ENCODE results near the gene DPP6. TPM values are rescaled to one million over a fixed set of nuclear protein-coding genes. Genes with fewer than 3 reads are reported as not detected.

Gene DPP6
- total and polyA plus RNA-seq, 2 experiments from 2014 or later: 0.20 to 0.44 TPM

- no peak for TF ChIP-seq EZH2 (IDR thresholded peaks at IDR 0.05; ENCODE audit: borderline replicate concordance)
- no peak for TF ChIP-seq CTCF (IDR thresholded peaks at IDR 0.05; ENCODE audit: poor library complexity)
- no peak for TF ChIP-seq EZH2phosphoT487 (IDR thresholded peaks at IDR 0.05; ENCODE audit: low read depth, severe bottlenecking, unreplicated experiment)
- Histone ChIP-seq H3K27me3 (no peaks in the 10 kb centered on the region), H2AFZ (no peak overlapping the region), H3K9me2 (replicated peaks; ENCODE audit: insufficient read depth) (no peaks in the 10 kb centered on the region), H3K79me2 (no peaks in the 10 kb centered on the region), H3K4me3 (no peak overlapping the region), H3K9me3 (ENCODE audit: low read depth) (no peaks in the 10 kb centered on the region), H3K4me1 (ENCODE audit: insufficient read depth) (no peaks in the 10 kb centered on the region), H3K27ac (no peak overlapping the region), H3K36me3 (replicated peaks; ENCODE audit: insufficient read depth, low read depth) (no peaks in the 10 kb centered on the region), H4K20me1 (ENCODE audit: insufficient read depth, poor library complexity, severe bottlenecking) (no peaks in the 10 kb centered on the region), H3K4me2 (no peak overlapping the region)
- DNase-seq (ENCODE audit: low spot score): no peak
- 89% methylated on average over 15 of the region's 15 CpGs for WGBS (ENCODE audit: low lambda C conversion rate, missing lambda C conversion rate)
Observed at GRCh38 chr7:154332811-154333580, 280.8 kb downstream of the DPP6 start.

GRCh38 chr7:154336295-154336694 is 284.1 kb downstream of the DPP6 start:
- no peak for DNase-seq (ENCODE audit: low spot score)
- Histone ChIP-seq H3K79me2 (no peaks in the 10 kb centered on the region), H4K20me1 (ENCODE audit: insufficient read depth, poor library complexity, severe bottlenecking) (no peaks in the 10 kb centered on the region), H2AFZ (no peak overlapping the region), H3K4me2 (no peak overlapping the region), H3K36me3 (replicated peaks; ENCODE audit: insufficient read depth, low read depth) (no peaks in the 10 kb centered on the region), H3K9me2 (replicated peaks; ENCODE audit: insufficient read depth) (no peaks in the 10 kb centered on the region), H3K4me3 (no peak overlapping the region), H3K9me3 (ENCODE audit: low read depth) (no peaks in the 10 kb centered on the region), H3K27me3 (no peaks in the 10 kb centered on the region), H3K27ac (no peak overlapping the region), H3K4me1 (ENCODE audit: insufficient read depth) (no peaks in the 10 kb centered on the region)
- 96% methylated on average over 12 of the region's 12 CpGs for WGBS (ENCODE audit: low lambda C conversion rate, missing lambda C conversion rate)
- TF ChIP-seq CTCF (IDR thresholded peaks at IDR 0.05; ENCODE audit: poor library complexity) (no peak), EZH2phosphoT487 (IDR thresholded peaks at IDR 0.05; ENCODE audit: low read depth, severe bottlenecking, unreplicated experiment) (no peak), EZH2 (IDR thresholded peaks at IDR 0.05; ENCODE audit: borderline replicate concordance) (no peak)

- no peak for TF ChIP-seq CTCF (IDR thresholded peaks at IDR 0.05; ENCODE audit: poor library complexity)
Observed at GRCh38 chr7:154338701-154339506, 286.7 kb downstream of the DPP6 start.

More at GRCh38 chr7:154338701-154339506, 286.7 kb downstream of the DPP6 start:
- no peak overlapping the region for H2AFZ ChIP-seq
- H3K27ac ChIP-seq: no peak overlapping the region
- no peak overlapping the region for H3K4me2 ChIP-seq
- no peak for DNase-seq (ENCODE audit: low spot score)
- no peaks in the 10 kb centered on the region for H4K20me1 ChIP-seq (ENCODE audit: insufficient read depth, poor library complexity, severe bottlenecking)
- no peak overlapping the region for H3K4me3 ChIP-seq
- 80% methylated on average over 23 of the region's 23 CpGs for WGBS (ENCODE audit: low lambda C conversion rate, missing lambda C conversion rate)
- H3K4me1 ChIP-seq (ENCODE audit: insufficient read depth): no peaks in the 10 kb centered on the region
- no peaks in the 10 kb centered on the region for H3K27me3 ChIP-seq
- H3K9me3 ChIP-seq (ENCODE audit: low read depth): no peaks in the 10 kb centered on the region
- no peaks in the 10 kb centered on the region for H3K79me2 ChIP-seq
- no peaks in the 10 kb centered on the region for H3K36me3 ChIP-seq (replicated peaks; ENCODE audit: insufficient read depth, low read depth)
- no peaks in the 10 kb centered on the region for H3K9me2 ChIP-seq (replicated peaks; ENCODE audit: insufficient read depth)
